SU-DHL-6 (cell line): ENCODE results near the gene SLC26A6.

Experiments used
- H2AFZ ChIP-seq: fragments of 200-600 bp; sonication (generic); 2 replicates; pipeline ENCODE4 v1.6.1; 2014; ENCODE audit warnings: low read depth, mild to moderate bottlenecking, moderate library complexity, mixed read lengths, antibody characterized with exemption, low read length; ENCODE audit not compliant: severe bottlenecking
- H3F3A ChIP-seq: fragments of 200-600 bp; shearing (Covaris generic); 2 replicates; pipeline ENCODE4 v1.6.0; 2016; ENCODE audit warnings: antibody characterized with exemption, mild to moderate bottlenecking; ENCODE audit not compliant: insufficient read depth
- H3K27ac ChIP-seq: fragments of 200-600 bp; sonication (generic); 2 replicates; pipeline ENCODE4 v1.5.1; 2016; ENCODE audit warnings: low read depth, mild to moderate bottlenecking, low read length, moderate library complexity, mixed read lengths
- H3K27me3 ChIP-seq: fragments of 200-600 bp; sonication (generic), shearing (Covaris generic); 2 replicates; pipeline ENCODE4 v1.6.0; 2014; ENCODE audit warnings: mild to moderate bottlenecking, low read length
- H3K36me3 ChIP-seq: fragments of 200-600 bp; sonication (generic); 2 replicates; pipeline ENCODE4 v1.6.1; 2014; ENCODE audit warnings: mild to moderate bottlenecking, low read length, mixed read lengths
- H3K4me2 ChIP-seq: fragments of 300-600, 200-600 bp; shearing (Covaris generic), sonication (generic); 2 replicates; pipeline ENCODE4 v1.6.0; 2014; ENCODE audit warnings: low read length, low read depth, mild to moderate bottlenecking; ENCODE audit not compliant: poor library complexity, severe bottlenecking
- H3K4me3 ChIP-seq: fragments of 200-600 bp; sonication (generic); 2 replicates; pipeline ENCODE4 v1.5.1; 2014; ENCODE audit warnings: antibody characterized with exemption, low read length, mild to moderate bottlenecking, mixed read lengths; ENCODE audit not compliant: insufficient read depth, poor library complexity, severe bottlenecking
- H3K79me2 ChIP-seq: fragments of 200-600 bp; sonication (generic); 2 replicates; pipeline ENCODE4 v1.6.1; 2014; ENCODE audit warnings: mild to moderate bottlenecking, low read length, moderate library complexity; ENCODE audit not compliant: insufficient read depth
- H3K9ac ChIP-seq: fragments of 200-600 bp; sonication (generic); 2 replicates; pipeline ENCODE4 v1.7.0; 2014; ENCODE audit warnings: mild to moderate bottlenecking, low read length
- H3K9me2 ChIP-seq: fragments of 200-600 bp; sonication (generic); replicated peaks from 2 replicates; pipeline ENCODE4 v1.6.1; 2014; ENCODE audit warnings: low read length; ENCODE audit not compliant: insufficient read depth
- H3K9me3 ChIP-seq: fragments of 200-600 bp; sonication (generic); 2 replicates; pipeline ENCODE4 v1.6.1; 2014; ENCODE audit warnings: low read length, mixed read lengths; ENCODE audit not compliant: insufficient read depth
- H4K20me1 ChIP-seq: fragments of 200-600 bp; sonication (generic); 2 replicates; pipeline ENCODE4 v1.6.1; 2014; ENCODE audit warnings: low read depth, mild to moderate bottlenecking, antibody characterized with exemption, low read length, moderate library complexity, mixed read lengths
- EZH2phosphoT487 ChIP-seq: fragments of 200-600 bp; sonication (generic), shearing (Covaris generic); conservative IDR thresholded peaks from 2 replicates; pipeline ENCODE4 v1.6.1; 2018; ENCODE audit warnings: mild to moderate bottlenecking, antibody characterized with exemption, low read length, moderate library complexity, mixed read lengths
- TF ChIP-seq, protein P1 (sequence below): fragments of 200-600 bp; sonication (generic); IDR thresholded peaks from one replicate; pipeline ENCODE4 v1.5.1; 2017; ENCODE audit warnings: antibody characterized with exemption, mild to moderate bottlenecking, low read length, moderate library complexity; ENCODE audit not compliant: insufficient read depth, poor library complexity, severe bottlenecking

SLC26A6 gene

DNA sequence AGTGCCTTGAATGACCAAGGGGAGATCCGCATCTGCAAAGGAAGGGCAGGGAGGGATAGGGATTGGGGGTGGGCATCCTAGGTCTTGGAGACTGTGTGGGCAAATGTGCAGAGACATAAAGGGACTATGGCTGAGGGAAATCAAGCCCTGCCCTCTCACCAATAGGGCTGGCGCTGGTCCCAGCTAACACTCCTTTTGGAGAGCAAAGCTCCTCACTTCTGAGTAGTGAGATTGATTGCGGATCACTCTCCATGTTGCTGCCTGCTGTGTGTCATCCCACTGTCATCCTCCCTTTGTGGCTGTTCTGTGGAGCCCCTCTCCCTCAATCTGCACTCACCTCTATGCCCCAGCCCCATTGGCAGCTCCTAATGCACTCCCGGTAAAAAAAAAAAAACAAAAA, 29.7 kb upstream of the SLC26A6 start:
- TF ChIP-seq, protein P1, sequence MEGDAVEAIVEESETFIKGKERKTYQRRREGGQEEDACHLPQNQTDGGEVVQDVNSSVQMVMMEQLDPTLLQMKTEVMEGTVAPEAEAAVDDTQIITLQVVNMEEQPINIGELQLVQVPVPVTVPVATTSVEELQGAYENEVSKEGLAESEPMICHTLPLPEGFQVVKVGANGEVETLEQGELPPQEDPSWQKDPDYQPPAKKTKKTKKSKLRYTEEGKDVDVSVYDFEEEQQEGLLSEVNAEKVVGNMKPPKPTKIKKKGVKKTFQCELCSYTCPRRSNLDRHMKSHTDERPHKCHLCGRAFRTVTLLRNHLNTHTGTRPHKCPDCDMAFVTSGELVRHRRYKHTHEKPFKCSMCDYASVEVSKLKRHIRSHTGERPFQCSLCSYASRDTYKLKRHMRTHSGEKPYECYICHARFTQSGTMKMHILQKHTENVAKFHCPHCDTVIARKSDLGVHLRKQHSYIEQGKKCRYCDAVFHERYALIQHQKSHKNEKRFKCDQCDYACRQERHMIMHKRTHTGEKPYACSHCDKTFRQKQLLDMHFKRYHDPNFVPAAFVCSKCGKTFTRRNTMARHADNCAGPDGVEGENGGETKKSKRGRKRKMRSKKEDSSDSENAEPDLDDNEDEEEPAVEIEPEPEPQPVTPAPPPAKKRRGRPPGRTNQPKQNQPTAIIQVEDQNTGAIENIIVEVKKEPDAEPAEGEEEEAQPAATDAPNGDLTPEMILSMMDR = no peak
- TF ChIP-seq EZH2phosphoT487 = no peak
- Histone ChIP-seq H3K9ac (no peak overlapping the region), H3K4me2 (no peak overlapping the region), H3F3A (no peaks in the 10 kb centered on the region), H3K9me3 (no peaks in the 10 kb centered on the region), H3K36me3 (no peaks in the 10 kb centered on the region), H2AFZ (no peak overlapping the region), H3K9me2 (no peaks in the 10 kb centered on the region), H3K4me3 (no peak overlapping the region), H4K20me1 (no peaks in the 10 kb centered on the region), H3K27me3 (no peaks in the 10 kb centered on the region), H3K79me2 (no peaks in the 10 kb centered on the region), H3K27ac (no peak overlapping the region)

DNA sequence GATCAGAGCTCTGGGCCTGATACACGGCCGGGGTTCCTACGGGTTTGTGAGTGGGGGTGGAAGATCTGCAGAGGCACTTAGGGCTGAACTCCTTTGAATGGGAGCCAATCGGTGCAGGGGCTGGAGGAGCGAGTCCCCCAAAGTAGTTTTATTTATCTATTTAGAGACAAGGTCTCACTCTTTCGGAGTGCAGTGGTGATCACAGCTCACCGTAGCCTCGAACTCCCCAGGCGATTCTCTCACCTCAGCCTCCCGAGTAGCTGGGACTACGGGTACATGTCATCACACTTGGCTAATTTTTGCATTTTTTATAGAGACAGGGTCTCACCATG, 29.0 kb upstream of the SLC26A6 start:
- Histone ChIP-seq H3K27me3 (no peaks in the 10 kb centered on the region), H3K4me3 (no peak overlapping the region), H3K9me3 (no peaks in the 10 kb centered on the region), H3F3A (no peaks in the 10 kb centered on the region), H3K4me2 (peak overlapping the region; percentile 19), H3K27ac (no peak overlapping the region), H3K36me3 (no peaks in the 10 kb centered on the region), H3K9me2 (no peaks in the 10 kb centered on the region), H3K9ac (no peak overlapping the region), H3K79me2 (no peaks in the 10 kb centered on the region), H2AFZ (no peak overlapping the region), H4K20me1 (no peaks in the 10 kb centered on the region)
- TF ChIP-seq EZH2phosphoT487 = no peak
- TF ChIP-seq, protein P1 = no peak

DNA sequence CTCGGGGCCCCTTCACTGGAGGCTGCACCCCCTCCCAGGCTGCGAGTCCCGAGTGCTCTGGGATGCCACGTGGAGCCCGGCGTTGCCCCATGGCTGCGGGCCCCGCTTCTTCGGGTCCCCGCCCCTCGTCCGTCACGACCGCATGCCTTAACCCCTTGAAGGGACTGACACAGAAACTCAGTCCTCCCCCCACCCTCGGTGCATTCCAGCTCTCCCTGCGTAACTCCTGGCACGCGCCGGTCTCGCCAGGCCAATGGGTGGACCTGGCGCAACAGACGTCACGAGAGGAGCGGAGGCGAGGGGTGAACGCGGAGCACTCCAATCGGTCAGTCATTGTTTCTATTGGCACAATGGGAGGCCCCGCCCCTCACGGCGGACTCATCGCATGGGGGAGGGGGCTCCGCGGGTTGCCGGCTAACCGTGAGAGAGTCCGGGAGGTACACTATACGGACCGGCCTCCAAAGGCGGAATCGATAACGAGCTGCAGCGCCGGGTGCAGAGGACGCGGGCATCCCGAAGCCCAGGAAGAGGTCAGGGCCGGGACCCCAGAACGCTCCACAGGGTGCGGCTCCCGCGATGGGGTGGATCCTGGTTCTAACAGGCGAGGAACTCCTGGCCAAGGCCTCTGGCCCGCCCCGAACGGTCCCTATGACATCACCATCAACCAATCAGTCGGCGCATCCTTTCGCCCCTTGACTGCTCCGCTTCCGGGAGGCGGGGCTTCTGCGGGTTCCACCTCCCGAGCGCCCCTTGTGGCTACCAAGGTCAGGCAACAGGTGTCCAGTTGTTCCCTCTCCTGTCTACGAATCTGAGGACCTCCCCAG, 28.4 kb upstream of the SLC26A6 start:
- H2AFZ ChIP-seq = peak overlapping the region; percentile 4
- peak overlapping the region; percentile 49 for H3K4me3 ChIP-seq
- H3K79me2 ChIP-seq = no peaks in the 10 kb centered on the region
- H3K36me3 ChIP-seq = no peaks in the 10 kb centered on the region
- no peaks in the 10 kb centered on the region for H3K27me3 ChIP-seq
- H3K9me2 ChIP-seq = no peaks in the 10 kb centered on the region
- TF ChIP-seq, protein P1 = peak; percentile 53
- TF ChIP-seq EZH2phosphoT487 = no peak
- peak overlapping the region; percentile 60 for H3K9ac ChIP-seq
- H3K27ac ChIP-seq = peak overlapping the region; percentile 57
- no peaks in the 10 kb centered on the region for H4K20me1 ChIP-seq
- H3K4me2 ChIP-seq = peak overlapping the region; percentile 47
- 0 out of 2 replicates have a peak, but pooled peaks cover 3% of the 10 kb centered on the region for H3F3A ChIP-seq
- H3K9me3 ChIP-seq = no peaks in the 10 kb centered on the region
